ENCODE results near the gene SLC39A8.

GRCh38 chr4:102230194-102230593 lies 115.1 kb downstream of the SLC39A8 start:
- no peak for TF ChIP-seq MAX (IDR thresholded peaks at IDR 0.05)
- no peak for TF ChIP-seq CTCF (IDR thresholded peaks at IDR 0.05; ENCODE audit: low read depth, low read length, missing input control)
- no peak for TF ChIP-seq NR2F2 (IDR thresholded peaks at IDR 0.05)
- no peak for TF ChIP-seq TAF1 (conservative IDR thresholded peaks at IDR 0.05)
- TF ChIP-seq RAD21 (IDR thresholded peaks at IDR 0.05), result no peak
- TF ChIP-seq SP1 (IDR thresholded peaks at IDR 0.05), result no peak
- TF ChIP-seq GABPA (IDR thresholded peaks at IDR 0.05 in 1 of 2, conservative IDR thresholded peaks at IDR 0.05 in 1 of 2), result no peak
- no peak for TF ChIP-seq FOXA1 (IDR thresholded peaks at IDR 0.05)
- TF ChIP-seq REST (IDR thresholded peaks at IDR 0.05), result no peak
- no peak for TF ChIP-seq HNF4G (IDR thresholded peaks at IDR 0.05)
- TF ChIP-seq HNF4A (conservative IDR thresholded peaks at IDR 0.05), result no peak
- no peak for TF ChIP-seq YY1 (IDR thresholded peaks at IDR 0.05)
- TF ChIP-seq ATF3 (IDR thresholded peaks at IDR 0.05), result no peak
- TF ChIP-seq RXRA (IDR thresholded peaks at IDR 0.05), result no peak
